HepG2 (cell line): ENCODE measurements around the gene CAMK1D. TPM values are rescaled to one million over a fixed set of nuclear protein-coding genes. Genes with fewer than 3 reads are reported as not detected.

ENCODE experiments used
- ATAC-seq: fragments of 200-7000 bp; cut with Tn5 transposase; 3 replicates; pipeline ENCODE4 v1.9.1; 2020; ENCODE audit warnings: mild to moderate bottlenecking, moderate library complexity
- BruUV-seq: library from RNA; stranded (reverse); fragments of 400-500 nt; replicated peaks from 2 replicates; lab custom pipeline; 2021; lab: Mats Ljungman, UMichigan
- CTCF ChIA-PET: fragments of 300-600 bp; formaldehyde crosslinking; extraction: SDS; loops from one replicate; lab custom pipeline; 2021; ENCODE audit warnings: low total read pairs, inconsistent platforms, low intra/inter-chr PET ratio; lab: Yijun Ruan, JAX
- POLR2A ChIA-PET: fragments of 350-600 bp; sonication (Branson Sonifier 250); formaldehyde crosslinking; loops from one replicate; lab custom pipeline; 2020; ENCODE audit warnings: antibody characterized with exemption, inconsistent platforms; lab: Yijun Ruan, JAX
- DNase-seq: peaks from one replicate; pipeline ENCODE4 v3.0.0-alpha.2; 2015; ENCODE audit warnings: low spot score
- FAIRE-seq: peaks from 3 replicates; lab custom pipeline; 2011; peaks lifted over from hg19 to GRCh38; lab: Jason Lieb, UNC
- H2AFZ ChIP-seq: one replicate; pipeline ENCODE4 v1.6.1; 2011; ENCODE audit warnings: low read length, inconsistent platforms
- H3K27ac ChIP-seq: fragments of 300-600 bp; 3 replicates; pipeline ENCODE4 v1.8.0; 2011; ENCODE audit warnings: mixed run types, mild to moderate bottlenecking, mixed read lengths, low read length, inconsistent platforms; ENCODE audit not compliant: insufficient read depth; ENCODE audit errors: extremely low read length
- H3K27me3 ChIP-seq, 2 experiments: fragments of 200-600 bp in 1 of 2; 2 replicates in 1 of 2; 3 replicates in 1 of 2; pipeline versions ENCODE4 v1.6.0 to v1.8.0; 2011; ENCODE audit warnings: low read length in 2 of 2, mild to moderate bottlenecking in 2 of 2, moderate library complexity in 2 of 2, inconsistent platforms in 1 of 2; ENCODE audit not compliant: insufficient read depth in 2 of 2, control insufficient read depth in 1 of 2
- H3K36me3 ChIP-seq, 2 experiments: fragments of 200-600 bp in 1 of 2; replicated peaks in 1 of 2; 2 replicates in 1 of 2; 3 replicates in 1 of 2; pipeline versions ENCODE4 v1.5.1 to v1.8.0; 2011; ENCODE audit warnings: low read length in 2 of 2, inconsistent platforms in 1 of 2; ENCODE audit not compliant: insufficient read depth in 2 of 2, control insufficient read depth in 1 of 2
- H3K4me1 ChIP-seq: 2 replicates; pipeline ENCODE4 v1.5.1; 2012; ENCODE audit warnings: low read length, inconsistent platforms; ENCODE audit not compliant: insufficient read depth
- H3K4me2 ChIP-seq: 2 replicates; pipeline ENCODE4 v1.6.0; 2011; ENCODE audit warnings: low read depth, low read length, inconsistent platforms
- H3K4me3 ChIP-seq, 3 experiments: fragments of 200-600 bp in 1 of 3; sonication (generic), shearing (Covaris generic) in 1 of 3; replicated peaks in 1 of 3; 2 replicates each; pipeline ENCODE4 v1.5.1; 2011 to 2016; ENCODE audit warnings: low read length in 3 of 3, inconsistent platforms in 2 of 3, low read depth in 2 of 3, mild to moderate bottlenecking in 2 of 3, control low read depth in 1 of 3, mixed read lengths in 1 of 3; ENCODE audit not compliant: insufficient read depth in 1 of 3
- H3K79me2 ChIP-seq: one replicate; pipeline ENCODE4 v1.6.1; 2011; ENCODE audit warnings: low read length, inconsistent platforms; ENCODE audit not compliant: insufficient read depth
- H3K9ac ChIP-seq: 2 replicates; pipeline ENCODE4 v1.6.0; 2011; ENCODE audit warnings: mild to moderate bottlenecking, low read depth, low read length, inconsistent platforms; ENCODE audit not compliant: insufficient read depth
- H3K9me3 ChIP-seq: 2 replicates; pipeline ENCODE4 v1.5.1; 2012; ENCODE audit warnings: mild to moderate bottlenecking, low read length
- H4K20me1 ChIP-seq: 2 replicates; pipeline ENCODE4 v1.6.0; 2011; ENCODE audit warnings: inconsistent platforms, mild to moderate bottlenecking, low read length, moderate library complexity; ENCODE audit not compliant: insufficient read depth
- KAT7 ChIP-seq: IDR thresholded peaks from 2 replicates; pipeline ENCODE4 v1.6.1; 2018; ENCODE audit warnings: borderline replicate concordance, missing compliant biosample characterization
- MLLT10 ChIP-seq: sonication (generic); formaldehyde crosslinking; IDR thresholded peaks from 2 replicates; pipeline ENCODE4 v1.4.0; 2020; ENCODE audit warnings: missing genetic modification reagents
- NKX3-1 ChIP-seq: sonication (generic); formaldehyde crosslinking; IDR thresholded peaks from 2 replicates; pipeline ENCODE4 v1.5.0; 2020; ENCODE audit warnings: missing genetic modification reagents
- PTBP1 ChIP-seq: fragments of 200-400 bp; formaldehyde crosslinking; IDR thresholded peaks from 2 replicates; pipeline ENCODE4 v1.6.1; 2018; ENCODE audit warnings: low read length, low read depth; ENCODE audit not compliant: poor library complexity, severe bottlenecking
- SALL1 ChIP-seq: sonication (generic); formaldehyde crosslinking; IDR thresholded peaks from 2 replicates; pipeline ENCODE4 v1.8.0; 2022; ENCODE audit warnings: mild to moderate bottlenecking, missing genetic modification reagents
- TAF1 ChIP-seq: sonication (generic); formaldehyde crosslinking; IDR thresholded peaks from 2 replicates; pipeline ENCODE4 v1.4.0; 2020; ENCODE audit warnings: missing genetic modification reagents
- ZFP82 ChIP-seq: sonication (generic); formaldehyde crosslinking; IDR thresholded peaks from 2 replicates; pipeline ENCODE4 v1.5.1; 2020; ENCODE audit warnings: mild to moderate bottlenecking, missing genetic modification reagents, borderline replicate concordance
- ZNF207 ChIP-seq: fragments of 450-650 bp; IDR thresholded peaks from 2 replicates; pipeline ENCODE4 v1.6.1; 2016; ENCODE audit warnings: antibody characterized with exemption, borderline replicate concordance
- ZNF484 ChIP-seq: sonication (generic); formaldehyde crosslinking; IDR thresholded peaks from 2 replicates; pipeline ENCODE4 v1.5.1; 2020; ENCODE audit warnings: mild to moderate bottlenecking, low read depth, missing genetic modification reagents, borderline replicate concordance
- ZNF550 ChIP-seq: sonication (generic); formaldehyde crosslinking; IDR thresholded peaks from 2 replicates; pipeline ENCODE4 v1.4.0; 2020; ENCODE audit warnings: mild to moderate bottlenecking, missing genetic modification reagents, borderline replicate concordance
- ZNF629 ChIP-seq: sonication (generic); formaldehyde crosslinking; conservative IDR thresholded peaks from 2 replicates; pipeline ENCODE4 v1.5.0; 2020; ENCODE audit warnings: missing genetic modification reagents
- ZNF879 ChIP-seq: sonication (generic); formaldehyde crosslinking; IDR thresholded peaks from 2 replicates; pipeline ENCODE4 v1.8.1; 2023; ENCODE audit warnings: missing genetic modification reagents
- WGBS: methylation state at CpG from one replicate; pipeline ENCODE4 v1.1.6; 2017; ENCODE audit warnings: low lambda C conversion rate; 5-methylcytosine and 5-hydroxymethylcytosine counted together
- in situ Hi-C: cut with HindIII; loops from 2 replicates; pipeline ENCODE4 v1.10.0; 2017; ENCODE audit warnings: low pct_unique_long_range_greater_than_20kb; ENCODE audit not compliant: extremely low pct_ligation_motif_present
- intact Hi-C: fragments of 100-400 bp; cut with micrococcal nuclease; formaldehyde crosslinking; loops from one replicate; pipeline ENCODE4 v1.10.0; 2022; ENCODE audit not compliant: unreplicated experiment
- polyA plus RNA-seq, 8 experiments: library from polyadenylated mRNA; depleted of rRNA in 3 of 8; stranded (reverse) in 7 of 8; unstranded in 1 of 8; fragments of >200 nt; fragmentation: Illumina TruSeq in 4 of 8; extraction: Trizol in 4 of 8; gene quantifications; 2 replicates each; pipeline versions ENCODE4 v1.2.1 to v1.2.3, GENCODE V29; 2011 to 2016; ENCODE audit warnings: low read depth in 4 of 8, missing spikeins in 1 of 8, mixed read lengths in 1 of 8; ENCODE audit not compliant: insufficient read depth in 1 of 8
- total RNA-seq, 5 experiments: library from RNA; depleted of rRNA; stranded (reverse); fragments of >200 nt; fragmentation: Illumina TruSeq; extraction: Trizol; gene quantifications; 2 replicates each; pipeline ENCODE4 v1.2.3, GENCODE V29; 2016; ENCODE audit warnings: low read depth in 1 of 5
- TF ChIP-seq, protein P1 (sequence below): IDR thresholded peaks from 2 replicates; pipeline ENCODE4 v1.6.1; 2012; ENCODE audit warnings: low read length, improper control_type of control experiment
- TF ChIP-seq, protein P2 (sequence below): IDR thresholded peaks from 2 replicates; pipeline ENCODE4 v1.6.1; 2016; ENCODE audit warnings: missing biosample characterization, missing genetic modification reagents, low read depth

The CAMK1D gene
- total and polyA plus RNA-seq, 2 of the 13 experiments (the other 11 are each of a cell fraction or from before 2014, with no cell fraction given) = under 0.01 TPM; not detected in 1

DNA sequence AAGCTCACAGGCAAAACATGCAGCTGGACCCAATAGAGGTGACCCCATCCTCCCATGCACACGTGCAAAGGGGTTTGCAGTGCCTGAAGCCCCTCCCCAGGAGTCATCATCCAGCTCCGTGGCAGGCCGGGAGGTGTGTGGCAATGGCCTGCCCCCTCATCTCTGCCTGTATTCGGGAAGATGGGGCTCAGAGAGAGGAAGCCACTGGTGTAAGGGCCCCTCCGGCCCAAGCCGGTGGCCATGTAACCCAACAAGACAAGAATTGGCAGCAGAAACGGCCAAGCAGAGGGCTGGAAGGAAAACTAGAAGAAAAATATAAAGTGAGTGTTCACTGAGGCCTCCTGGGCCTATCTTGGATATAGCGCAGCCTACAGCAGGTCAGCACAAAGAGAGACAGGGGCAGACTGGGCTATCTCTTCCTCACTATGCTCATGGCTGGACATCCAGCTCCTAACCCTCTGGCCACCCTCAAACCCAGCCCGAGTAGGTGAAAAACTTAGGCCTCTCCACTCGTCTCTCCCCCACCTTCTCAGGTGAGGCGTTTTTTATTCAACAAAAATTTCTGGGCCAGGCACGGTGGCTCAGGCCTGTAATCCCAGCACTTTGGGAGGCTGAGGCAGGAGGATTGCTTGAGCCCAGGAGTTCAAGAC lies 494.1 kb downstream of the CAMK1D start:
- Histone ChIP-seq H4K20me1 (no peaks in the 10 kb centered on the region), H3K4me1 (no peaks in the 10 kb centered on the region), H3K27me3 (no peaks in the 10 kb centered on the region; a peak in 1 of 5 replicates), H3K4me2 (no peak overlapping the region), H3K36me3 (no peaks in the 10 kb centered on the region), H3K27ac (no peak overlapping the region), H3K9ac (no peak overlapping the region), H2AFZ (no peak overlapping the region), H3K79me2 (no peaks in the 10 kb centered on the region), H3K9me3 (no peaks in the 10 kb centered on the region), H3K4me3 (no peak overlapping the region)
- DNase-seq (no peak), FAIRE-seq (no peak), ATAC-seq (no peak)
- no TSS peak for BruUV-seq
- TF ChIP-seq ZFP82 (CRISPR knock-in tag) (no peak), ZNF879 (CRISPR knock-in tag) (no peak), NKX3-1 (CRISPR knock-in tag) (no peak), MLLT10 (CRISPR knock-in tag) (no peak), KAT7 (CRISPR knock-in tag) (no peak), TAF1 (CRISPR knock-in tag) (no peak), SALL1 (CRISPR knock-in tag) (no peak), PTBP1 (no peak), ZNF550 (CRISPR knock-in tag) (no peak), ZNF207 (no peak), ZNF484 (CRISPR knock-in tag) (no peak), ZNF629 (CRISPR knock-in tag) (no peak)
- TF ChIP-seq, protein P1, sequence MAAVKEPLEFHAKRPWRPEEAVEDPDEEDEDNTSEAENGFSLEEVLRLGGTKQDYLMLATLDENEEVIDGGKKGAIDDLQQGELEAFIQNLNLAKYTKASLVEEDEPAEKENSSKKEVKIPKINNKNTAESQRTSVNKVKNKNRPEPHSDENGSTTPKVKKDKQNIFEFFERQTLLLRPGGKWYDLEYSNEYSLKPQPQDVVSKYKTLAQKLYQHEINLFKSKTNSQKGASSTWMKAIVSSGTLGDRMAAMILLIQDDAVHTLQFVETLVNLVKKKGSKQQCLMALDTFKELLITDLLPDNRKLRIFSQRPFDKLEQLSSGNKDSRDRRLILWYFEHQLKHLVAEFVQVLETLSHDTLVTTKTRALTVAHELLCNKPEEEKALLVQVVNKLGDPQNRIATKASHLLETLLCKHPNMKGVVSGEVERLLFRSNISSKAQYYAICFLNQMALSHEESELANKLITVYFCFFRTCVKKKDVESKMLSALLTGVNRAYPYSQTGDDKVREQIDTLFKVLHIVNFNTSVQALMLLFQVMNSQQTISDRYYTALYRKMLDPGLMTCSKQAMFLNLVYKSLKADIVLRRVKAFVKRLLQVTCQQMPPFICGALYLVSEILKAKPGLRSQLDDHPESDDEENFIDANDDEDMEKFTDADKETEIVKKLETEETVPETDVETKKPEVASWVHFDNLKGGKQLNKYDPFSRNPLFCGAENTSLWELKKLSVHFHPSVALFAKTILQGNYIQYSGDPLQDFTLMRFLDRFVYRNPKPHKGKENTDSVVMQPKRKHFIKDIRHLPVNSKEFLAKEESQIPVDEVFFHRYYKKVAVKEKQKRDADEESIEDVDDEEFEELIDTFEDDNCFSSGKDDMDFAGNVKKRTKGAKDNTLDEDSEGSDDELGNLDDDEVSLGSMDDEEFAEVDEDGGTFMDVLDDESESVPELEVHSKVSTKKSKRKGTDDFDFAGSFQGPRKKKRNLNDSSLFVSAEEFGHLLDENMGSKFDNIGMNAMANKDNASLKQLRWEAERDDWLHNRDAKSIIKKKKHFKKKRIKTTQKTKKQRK = no peak
- TF ChIP-seq, protein P2, sequence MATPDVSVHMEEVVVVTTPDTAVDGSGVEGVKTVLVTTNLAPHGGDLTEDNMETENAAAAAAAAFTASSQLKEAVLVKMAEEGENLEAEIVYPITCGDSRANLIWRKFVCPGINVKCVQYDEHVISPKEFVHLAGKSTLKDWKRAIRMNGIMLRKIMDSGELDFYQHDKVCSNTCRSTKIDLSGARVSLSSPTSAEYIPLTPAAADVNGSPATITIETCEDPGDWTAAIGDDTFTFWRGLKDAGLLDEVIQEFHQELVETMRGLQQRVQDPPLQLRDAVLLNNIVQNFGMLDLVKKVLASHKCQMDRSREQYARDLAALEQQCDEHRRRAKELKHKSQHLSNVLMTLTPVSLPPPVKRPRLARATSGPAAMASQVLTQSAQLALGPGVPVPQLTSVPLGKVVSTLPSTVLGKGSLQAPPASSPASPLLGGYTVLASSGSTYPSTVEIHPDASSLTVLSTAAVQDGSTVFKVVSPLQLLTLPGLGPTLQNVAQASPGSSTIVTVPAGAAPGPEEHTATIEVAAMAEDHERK = no peak
- ChIA-PET POLR2A (no interaction called here), CTCF (no interaction called here)
- 25% methylated on average over 10 of the region's 12 CpGs for WGBS
- intact Hi-C loops = no loop called here
- in situ Hi-C loops = no loop called here
